Activated T-cell treated with anti-CD3 and anti-CD28 coated beads, Interleukin-2, amount 50 U/mL, for 72 hours (primary cell): ENCODE data around the gene KCNQ1. TPM values are rescaled to one million over a fixed set of nuclear protein-coding genes. Genes with fewer than 3 reads are reported as not detected.

Experiments used
- ATAC-seq, 2 donors: fragments of 150-1000 bp; cut with Tn5 transposase; replicated peaks in 1 of 2; 2 replicates each; pipeline ENCODE4 v1.10.0; 2021; ENCODE audit warnings: moderate library complexity in 2 of 2, mild to moderate bottlenecking in 1 of 2
- DNase-seq, 2 donors: peaks; one replicate each; pipeline ENCODE4 v3.0.0; 2021 to 2022; ENCODE audit warnings: mixed read lengths in 1 of 2
- H3K27ac Mint-ChIP-seq: one replicate; pipeline ENCODE4 v1.8.0; 2022; ENCODE audit warnings: mild to moderate bottlenecking, moderate library complexity, mixed read lengths
- H3K27me3 Mint-ChIP-seq: one replicate; pipeline ENCODE4 v1.8.0; 2022; ENCODE audit warnings: low read depth, mixed read lengths
- H3K36me3 Mint-ChIP-seq, 2 donors: one replicate each; pipeline ENCODE4 v1.8.0; 2022; ENCODE audit warnings: mixed read lengths in 2 of 2, mild to moderate bottlenecking in 1 of 2; ENCODE audit not compliant: insufficient read depth in 2 of 2
- H3K4me1 Mint-ChIP-seq: one replicate; pipeline ENCODE4 v1.8.0; 2022; ENCODE audit warnings: low read depth, mixed read lengths
- H3K4me3 Mint-ChIP-seq, 2 donors: one replicate each; pipeline ENCODE4 v1.8.0; 2022; ENCODE audit warnings: mild to moderate bottlenecking in 2 of 2, mixed read lengths in 2 of 2, moderate library complexity in 2 of 2
- H3K9me3 Mint-ChIP-seq, 2 donors: one replicate each; pipeline ENCODE4 v1.8.0; 2022; ENCODE audit warnings: mixed read lengths in 2 of 2
- total RNA-seq, 2 donors: library from RNA; stranded (reverse); gene quantifications; one replicate each; pipeline ENCODE4 v1.2.3, GENCODE V29; 2022

Gene KCNQ1
- total RNA-seq, 2 donors from 2014 or later = 11.4 TPM

- no peak for ATAC-seq
- H3K4me1 Mint-ChIP-seq = no peaks in the 10 kb centered on the region
- H3K4me3 Mint-ChIP-seq = no peak overlapping the region
- no peaks in the 10 kb centered on the region for H3K27me3 Mint-ChIP-seq
- no peaks in the 10 kb centered on the region for H3K9me3 Mint-ChIP-seq
- DNase-seq = no peak
- H3K36me3 Mint-ChIP-seq = no peaks in the 10 kb centered on the region
- no peak overlapping the region for H3K27ac Mint-ChIP-seq
These were observed 29.6 kb upstream of the KCNQ1 start for GRCh38 chr11:2415171-2415570.

- no peak for ATAC-seq
- Mint-ChIP-seq H3K27me3 (no peaks in the 10 kb centered on the region), H3K4me3 (no peak overlapping the region), H3K27ac (no peak overlapping the region), H3K36me3 (no peaks in the 10 kb centered on the region), H3K9me3 (no peaks in the 10 kb centered on the region), H3K4me1 (no peaks in the 10 kb centered on the region)
- no peak for DNase-seq
These were observed 29.0 kb upstream of the KCNQ1 start for GRCh38 chr11:2415601-2416380.

DNA sequence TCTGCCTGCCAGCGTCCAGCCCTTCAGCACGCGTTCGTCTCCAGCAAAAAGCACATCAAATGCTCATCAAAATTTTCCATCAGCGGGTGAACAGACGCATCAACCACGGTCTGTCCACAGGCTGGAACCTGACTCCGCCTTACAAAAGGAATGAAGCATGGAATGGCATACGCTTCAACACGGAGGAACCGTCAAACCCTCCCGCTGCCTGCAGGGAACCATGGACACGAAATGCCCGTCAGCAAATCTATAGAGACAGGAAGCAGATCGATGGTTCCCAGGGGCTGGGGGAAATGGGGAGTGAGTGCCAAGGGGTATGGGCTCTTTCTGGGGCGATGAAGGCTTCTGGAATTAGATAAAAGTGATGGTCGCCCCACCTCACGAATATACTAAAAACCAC is 28.0 kb upstream of the KCNQ1 start:
- no peak for DNase-seq

DNA sequence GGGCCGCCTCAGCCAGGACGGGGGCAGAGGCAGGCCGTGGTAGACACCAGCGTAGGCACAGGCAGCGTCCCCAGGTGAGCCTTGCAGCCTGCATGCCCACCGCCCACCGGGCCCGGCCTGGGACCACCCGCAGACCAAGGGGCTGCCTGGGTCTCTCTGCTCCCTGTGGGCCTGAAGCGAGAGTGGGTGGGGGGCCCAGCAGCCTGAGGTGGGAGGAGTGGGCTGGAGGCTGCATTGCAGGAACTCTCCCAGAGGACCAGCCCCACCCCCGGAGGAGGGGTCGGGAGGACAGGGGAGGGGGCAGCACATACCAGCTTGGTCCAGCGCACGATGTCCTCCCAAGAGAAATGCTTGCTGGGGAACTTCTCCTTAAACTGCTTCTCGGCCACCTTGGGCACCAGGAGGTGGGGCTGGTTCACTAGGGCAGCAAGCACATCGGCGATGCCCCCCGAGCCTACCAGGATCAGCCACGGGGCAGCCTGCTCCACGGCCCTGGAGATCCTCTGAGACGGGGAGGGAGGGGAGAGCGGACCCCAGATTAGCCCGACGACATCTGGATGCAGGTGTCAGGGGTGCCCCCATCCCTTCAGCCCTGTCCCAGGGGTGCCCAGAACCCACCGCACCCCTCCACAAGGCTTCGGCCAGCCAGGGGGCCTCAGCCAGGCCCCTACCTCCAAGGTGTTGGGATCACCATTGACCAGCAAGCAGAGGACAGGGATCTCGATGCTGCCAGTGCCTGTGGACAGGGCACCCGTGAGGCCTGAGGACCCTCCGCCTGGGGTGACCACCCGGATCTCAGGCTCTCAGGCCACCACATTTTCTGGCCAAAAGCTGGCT is 26.7 kb upstream of the KCNQ1 start:
- Mint-ChIP-seq H3K4me3 (no peak overlapping the region), H3K27ac (no peak overlapping the region), H3K4me1 (no peaks in the 10 kb centered on the region), H3K27me3 (no peaks in the 10 kb centered on the region), H3K9me3 (no peaks in the 10 kb centered on the region), H3K36me3 (no peaks in the 10 kb centered on the region)
- no peak for DNase-seq
- ATAC-seq = no peak

More for the DNA sequence above, 28.0 kb upstream of the KCNQ1 start:
- no peaks in the 10 kb centered on the region for H3K36me3 Mint-ChIP-seq
- no peaks in the 10 kb centered on the region for H3K4me1 Mint-ChIP-seq
- H3K9me3 Mint-ChIP-seq = no peaks in the 10 kb centered on the region
- no peak for ATAC-seq
- no peak overlapping the region for H3K4me3 Mint-ChIP-seq
- H3K27ac Mint-ChIP-seq = no peak overlapping the region
- no peaks in the 10 kb centered on the region for H3K27me3 Mint-ChIP-seq

GRCh38 chr11:2418693-2419360 is 26.0 kb upstream of the KCNQ1 start:
- DNase-seq (no peak), ATAC-seq (no peak)
- Mint-ChIP-seq H3K27ac (no peak overlapping the region), H3K4me3 (no peak overlapping the region), H3K4me1 (no peaks in the 10 kb centered on the region), H3K36me3 (no peaks in the 10 kb centered on the region), H3K9me3 (no peaks in the 10 kb centered on the region), H3K27me3 (no peaks in the 10 kb centered on the region)

- Mint-ChIP-seq H3K4me3 (no peak overlapping the region), H3K27ac (no peak overlapping the region), H3K4me1 (no peaks in the 10 kb centered on the region), H3K9me3 (no peaks in the 10 kb centered on the region), H3K27me3 (no peaks in the 10 kb centered on the region), H3K36me3 (no peaks in the 10 kb centered on the region)
- peak; percentile 74 to 77 for DNase-seq
- ATAC-seq = peak; percentile 46 to 55
These were observed 24.9 kb upstream of the KCNQ1 start for GRCh38 chr11:2419638-2420501.

DNA sequence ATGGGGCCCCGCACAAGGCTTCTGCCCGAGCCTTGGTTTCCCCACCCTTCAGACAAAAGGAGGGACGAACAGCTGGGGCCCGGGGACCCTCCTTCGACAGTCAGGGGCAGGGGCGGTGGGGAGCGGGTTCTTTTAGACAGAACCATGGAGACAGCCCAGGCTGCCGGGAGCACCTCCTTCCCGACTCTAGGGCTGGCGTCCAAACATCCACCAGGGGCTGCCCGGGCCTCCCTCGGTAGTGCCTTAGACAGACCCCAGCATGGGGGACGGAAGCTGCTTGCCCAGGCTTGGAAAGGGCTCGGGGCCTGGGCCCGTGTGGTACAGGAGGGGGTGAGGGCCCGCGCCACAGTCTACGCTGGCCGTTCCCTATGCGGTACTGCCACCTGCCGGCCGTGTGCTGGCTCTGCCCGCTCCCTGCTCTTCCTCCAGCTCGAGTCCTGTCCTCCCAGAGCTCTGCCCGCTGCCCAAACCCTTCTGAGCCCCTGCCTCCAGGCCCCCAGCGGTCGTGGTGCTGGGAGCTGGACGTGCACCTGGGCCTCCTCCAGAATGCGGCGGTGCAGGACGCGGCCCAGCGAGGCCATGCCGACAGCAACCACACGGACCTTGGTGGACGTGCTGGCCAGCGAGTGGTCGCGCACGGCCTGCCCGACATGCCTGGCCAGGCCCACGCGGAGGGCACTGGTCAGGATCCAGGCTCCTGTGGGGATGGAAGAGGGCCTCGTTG is 24.1 kb upstream of the KCNQ1 start:
- H3K9me3 Mint-ChIP-seq = no peaks in the 10 kb centered on the region
- DNase-seq (peak; percentile 79 to 81), ATAC-seq (peak; percentile 94 to 95)
- H3K27ac Mint-ChIP-seq = no peak overlapping the region
- no peaks in the 10 kb centered on the region for H3K36me3 Mint-ChIP-seq
- H3K4me3 Mint-ChIP-seq = no peak overlapping the region
- H3K27me3 Mint-ChIP-seq = no peaks in the 10 kb centered on the region
- H3K4me1 Mint-ChIP-seq = no peaks in the 10 kb centered on the region

DNA sequence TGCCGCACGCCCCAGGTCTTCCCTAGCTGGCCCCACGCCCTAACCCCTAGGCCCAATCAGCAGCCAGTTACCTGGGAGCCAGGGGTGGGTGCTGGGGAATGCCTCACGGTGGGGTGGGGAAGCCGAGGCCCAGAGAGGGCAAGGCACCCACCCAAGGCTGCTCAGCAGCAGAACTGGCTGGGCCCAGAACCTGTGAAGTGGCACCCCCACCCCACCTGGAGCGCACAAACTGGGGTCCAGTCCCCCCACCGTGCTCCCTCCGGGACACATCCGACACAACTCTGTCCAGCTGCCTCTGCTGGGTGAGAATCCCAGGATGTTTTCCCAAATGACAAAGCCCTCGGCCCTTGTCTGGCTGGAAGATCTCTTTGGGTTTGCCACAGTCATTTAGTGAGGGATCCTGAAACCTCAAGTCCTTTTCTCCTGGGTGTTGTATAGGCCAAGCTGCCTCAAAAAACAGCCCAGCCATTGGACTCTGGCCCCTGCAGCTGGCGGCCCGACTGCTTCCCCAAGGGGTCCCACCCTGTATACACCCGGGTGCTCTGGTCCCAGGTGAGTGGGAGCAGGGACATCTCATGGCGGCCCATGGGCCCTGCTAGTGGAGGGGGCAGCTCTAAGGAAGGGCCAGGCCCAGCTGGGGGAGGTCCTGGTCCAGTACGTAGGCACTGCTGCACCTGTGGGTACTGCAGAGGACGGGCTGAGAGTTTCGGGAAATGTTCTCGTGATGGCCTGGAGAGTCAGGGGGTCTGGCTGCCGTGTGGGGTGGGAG is 23.4 kb upstream of the KCNQ1 start:
- H3K4me3 Mint-ChIP-seq = no peak overlapping the region
- H3K4me1 Mint-ChIP-seq = no peaks in the 10 kb centered on the region
- DNase-seq (no peak), ATAC-seq (no peak)
- no peaks in the 10 kb centered on the region for H3K9me3 Mint-ChIP-seq
- no peaks in the 10 kb centered on the region for H3K27me3 Mint-ChIP-seq
- no peaks in the 10 kb centered on the region for H3K36me3 Mint-ChIP-seq
- H3K27ac Mint-ChIP-seq = no peak overlapping the region

- no peaks in the 10 kb centered on the region for H3K9me3 Mint-ChIP-seq
- H3K36me3 Mint-ChIP-seq = no peaks in the 10 kb centered on the region
- ATAC-seq (no peak), DNase-seq (no peak)
- H3K4me1 Mint-ChIP-seq = no peaks in the 10 kb centered on the region
- H3K27me3 Mint-ChIP-seq = no peaks in the 10 kb centered on the region
- H3K4me3 Mint-ChIP-seq = no peak overlapping the region
- H3K27ac Mint-ChIP-seq = no peak overlapping the region
These were observed 22.8 kb upstream of the KCNQ1 start for GRCh38 chr11:2421996-2422395.

- no peaks in the 10 kb centered on the region for H3K36me3 Mint-ChIP-seq
- no peak overlapping the region for H3K27ac Mint-ChIP-seq
- DNase-seq = no peak
- H3K4me3 Mint-ChIP-seq = no peak overlapping the region
- ATAC-seq = no peak
- no peaks in the 10 kb centered on the region for H3K9me3 Mint-ChIP-seq
- H3K4me1 Mint-ChIP-seq = no peaks in the 10 kb centered on the region
- H3K27me3 Mint-ChIP-seq = no peaks in the 10 kb centered on the region
These were observed 22.2 kb upstream of the KCNQ1 start for GRCh38 chr11:2422461-2423156.
